IMR-90 (cell line): ENCODE measurements around the gene LCE1D. TPM values are rescaled to one million over a fixed set of nuclear protein-coding genes. Genes with fewer than 3 reads are reported as not detected.

Experiments used
- ATAC-seq: fragments of 200-7000 bp; cut with Tn5 transposase; 2 replicates; pipeline ENCODE4 v1.9.1; 2020; ENCODE audit warnings: low read depth, mild to moderate bottlenecking, moderate library complexity
- BruUV-seq: library from RNA; stranded (reverse); fragments of 400-500 nt; replicated peaks from 2 replicates; lab custom pipeline; 2021; lab: Mats Ljungman, UMichigan
- CTCF ChIA-PET: fragments of 300-600 bp; formaldehyde crosslinking; extraction: SDS; loops from one replicate; lab custom pipeline; 2021; ENCODE audit warnings: antibody characterized with exemption; lab: Yijun Ruan, JAX
- POLR2A ChIA-PET: fragments of 300-600 bp; sonication (Branson Sonifier 250); formaldehyde crosslinking; loops from one replicate; lab custom pipeline; 2022; ENCODE audit warnings: antibody characterized with exemption; ENCODE audit not compliant: unreplicated experiment; lab: Charles Lee
- DNase-seq: peaks from one replicate; pipeline ENCODE4 v3.0.0; 2013
- H2AFZ ChIP-seq: replicated peaks from 2 replicates; pipeline ENCODE3; 2013; ENCODE audit warnings: low read length, mild to moderate bottlenecking; ENCODE audit not compliant: poor library complexity
- H2AK5ac ChIP-seq: 2 replicates; pipeline ENCODE4 v1.6.1; 2013; ENCODE audit warnings: low read depth, low read length, inconsistent platforms
- H2AK9ac ChIP-seq: replicated peaks from 2 replicates; pipeline ENCODE3; 2013; ENCODE audit warnings: mild to moderate bottlenecking, low read depth, low read length, moderate library complexity; ENCODE audit not compliant: poor library complexity
- H2BK120ac ChIP-seq: 2 replicates; pipeline ENCODE4 v1.6.1; 2013; ENCODE audit warnings: low read depth, low read length, inconsistent platforms
- H2BK15ac ChIP-seq: 3 replicates; pipeline ENCODE4 v1.6.1; 2013; ENCODE audit warnings: low read depth, low read length, inconsistent platforms
- H2BK20ac ChIP-seq: 2 replicates; pipeline ENCODE4 v1.6.1; 2013; ENCODE audit warnings: low read depth, mild to moderate bottlenecking, inconsistent platforms, low read length, moderate library complexity
- H2BK5ac ChIP-seq: 2 replicates; pipeline ENCODE4 v1.6.1; 2013; ENCODE audit warnings: mild to moderate bottlenecking, low read depth, low read length, inconsistent platforms; ENCODE audit not compliant: poor library complexity, severe bottlenecking
- H3K14ac ChIP-seq: replicated peaks from 2 replicates; pipeline ENCODE4 v1.6.1; 2013; ENCODE audit warnings: low read depth, low read length, inconsistent platforms
- H3K18ac ChIP-seq: 2 replicates; pipeline ENCODE4 v1.6.1; 2013; ENCODE audit warnings: low read depth, low read length, control low read depth
- H3K23ac ChIP-seq: 2 replicates; pipeline ENCODE4 v1.6.1; 2013; ENCODE audit warnings: low read depth, low read length, inconsistent platforms
- H3K27ac ChIP-seq: 2 replicates; pipeline ENCODE4 v1.5.1; 2013; ENCODE audit warnings: mild to moderate bottlenecking, control low read depth, low read length; ENCODE audit not compliant: insufficient read depth
- H3K27me3 ChIP-seq: 2 replicates; pipeline ENCODE4 v1.6.1; 2013; ENCODE audit warnings: low read length; ENCODE audit not compliant: control insufficient read depth, insufficient read depth
- H3K36me3 ChIP-seq: 2 replicates; pipeline ENCODE4 v1.6.1; 2013; ENCODE audit warnings: low read length, mixed read lengths; ENCODE audit not compliant: control insufficient read depth, insufficient read depth
- H3K4ac ChIP-seq: 2 replicates; pipeline ENCODE4 v1.6.1; 2013; ENCODE audit warnings: low read depth, low read length, inconsistent platforms
- H3K4me1 ChIP-seq: 2 replicates; pipeline ENCODE4 v1.6.1; 2013; ENCODE audit warnings: low read length, mixed read lengths; ENCODE audit not compliant: control insufficient read depth, insufficient read depth
- H3K4me2 ChIP-seq: 2 replicates; pipeline ENCODE4 v1.6.1; 2013; ENCODE audit warnings: low read depth, mild to moderate bottlenecking, control low read depth, low read length, moderate library complexity
- H3K4me3 ChIP-seq: 2 replicates; pipeline ENCODE4 v1.5.1; 2013; ENCODE audit warnings: low read depth, mild to moderate bottlenecking, control low read depth, low read length, moderate library complexity; ENCODE audit not compliant: insufficient read depth
- H3K56ac ChIP-seq: 2 replicates; pipeline ENCODE4 v1.6.1; 2013; ENCODE audit warnings: low read length, inconsistent platforms; ENCODE audit not compliant: insufficient read depth; ENCODE audit errors: extremely low read depth
- H3K79me1 ChIP-seq, 2 experiments: 2 replicates each; pipeline ENCODE4 v1.6.1; 2013; ENCODE audit warnings: low read length in 2 of 2, inconsistent platforms in 1 of 2, low read depth in 1 of 2
- H3K9ac ChIP-seq: 2 replicates; pipeline ENCODE4 v1.6.1; 2013; ENCODE audit warnings: low read depth, low read length, control low read depth
- H3K9me1 ChIP-seq: 2 replicates; pipeline ENCODE4 v1.6.1; 2013; ENCODE audit warnings: low read length, inconsistent platforms; ENCODE audit not compliant: insufficient read depth
- H3K9me3 ChIP-seq: 2 replicates; pipeline ENCODE4 v1.6.1; 2013; ENCODE audit warnings: low read length; ENCODE audit not compliant: control insufficient read depth, insufficient read depth
- H4K20me1 ChIP-seq: 2 replicates; pipeline ENCODE4 v1.6.1; 2013; ENCODE audit warnings: low read length, inconsistent platforms; ENCODE audit not compliant: insufficient read depth
- H4K5ac ChIP-seq: 2 replicates; pipeline ENCODE4 v1.6.1; 2013; ENCODE audit warnings: mild to moderate bottlenecking, low read depth, low read length, control low read depth
- H4K8ac ChIP-seq, 2 experiments: 2 replicates each; pipeline ENCODE4 v1.6.1; 2013; ENCODE audit warnings: low read depth in 2 of 2, low read length in 2 of 2, control low read depth in 1 of 2, inconsistent platforms in 1 of 2
- H4K91ac ChIP-seq: 2 replicates; pipeline ENCODE4 v1.6.1; 2013; ENCODE audit warnings: low read depth, low read length, inconsistent platforms; ENCODE audit not compliant: insufficient read depth
- CEBPB ChIP-seq: IDR thresholded peaks from 2 replicates; pipeline ENCODE4 v1.6.1; 2012; ENCODE audit warnings: low read depth, low read length, improper control_type of control experiment
- WGBS, 2 experiments: methylation state at CpG; one replicate each; pipeline versions ENCODE4 v1.1.5 to v1.1.7; 2013; ENCODE audit warnings: missing lambda C conversion rate in 2 of 2; ENCODE audit not compliant: insufficient read length in 1 of 2; ENCODE audit errors: extremely low coverage in 2 of 2; 5-methylcytosine and 5-hydroxymethylcytosine counted together
- dilution Hi-C: fragments of 300-500 bp; cut with HindIII; formaldehyde crosslinking; loops from one replicate; pipeline ENCODE4 v1.14.3; 2018; ENCODE audit warnings: low sequenced_read_pairs; ENCODE audit not compliant: unreplicated experiment
- in situ Hi-C: fragments of 300-500 bp; cut with MboI; formaldehyde crosslinking; loops from 3 replicates; pipeline ENCODE4 v1.14.3; 2019; ENCODE audit warnings: low sequenced_read_pairs, inconsistent platforms, mixed read lengths
- intact Hi-C: fragments of 100-400 bp; cut with micrococcal nuclease; formaldehyde crosslinking; loops from 2 replicates; pipeline ENCODE4 v1.10.0; 2022
- polyA plus RNA-seq, 3 experiments: library from polyadenylated mRNA; depleted of rRNA; stranded (reverse); fragments of >200 nt; gene quantifications; 2 replicates each; pipeline ENCODE4 v1.2.3, GENCODE V29; 2012; ENCODE audit warnings: low replicate concordance in 1 of 3
- total RNA-seq: library from RNA; depleted of rRNA; stranded (reverse); fragments of >200 nt; gene quantifications from 2 replicates; pipeline ENCODE4 v1.2.3, GENCODE V29; 2012
- TF ChIP-seq, protein P1 (sequence below): fragments of 150-350 bp; IDR thresholded peaks from 2 replicates; pipeline ENCODE4 v1.6.1; 2017; ENCODE audit warnings: mild to moderate bottlenecking, antibody characterized with exemption, low read length, low read depth

LCE1D gene
- total and polyA plus RNA-seq, 2 of the 4 experiments (the other 2 are of a cell fraction) = not detected

- no peak overlapping the region for H3K4me3 ChIP-seq
- no peaks in the 10 kb centered on the region for H3K4me1 ChIP-seq
- H3K4me2 ChIP-seq = no peak overlapping the region
- dilution Hi-C loops (no loop called here), in situ Hi-C loops (no loop called here), intact Hi-C loops (no loop called here)
- no peaks in the 10 kb centered on the region for H4K20me1 ChIP-seq
- DNase-seq = no peak
- H2AK9ac ChIP-seq = no peak overlapping the region
- no peak overlapping the region for H4K5ac ChIP-seq
- no peak overlapping the region for H3K27ac ChIP-seq
- no peak overlapping the region for H4K91ac ChIP-seq
- no peak for ATAC-seq
- no peaks in the 10 kb centered on the region for H3K36me3 ChIP-seq
- H3K9me3 ChIP-seq = no peaks in the 10 kb centered on the region
- no peak overlapping the region for H3K56ac ChIP-seq
- no peak overlapping the region for H2BK5ac ChIP-seq
- ChIA-PET POLR2A (no interaction called here), CTCF (no interaction called here)
- 0 out of 2 replicates have a peak, but pooled peaks have one; percentile 3 for TF ChIP-seq CEBPB
- TF ChIP-seq, protein P1, sequence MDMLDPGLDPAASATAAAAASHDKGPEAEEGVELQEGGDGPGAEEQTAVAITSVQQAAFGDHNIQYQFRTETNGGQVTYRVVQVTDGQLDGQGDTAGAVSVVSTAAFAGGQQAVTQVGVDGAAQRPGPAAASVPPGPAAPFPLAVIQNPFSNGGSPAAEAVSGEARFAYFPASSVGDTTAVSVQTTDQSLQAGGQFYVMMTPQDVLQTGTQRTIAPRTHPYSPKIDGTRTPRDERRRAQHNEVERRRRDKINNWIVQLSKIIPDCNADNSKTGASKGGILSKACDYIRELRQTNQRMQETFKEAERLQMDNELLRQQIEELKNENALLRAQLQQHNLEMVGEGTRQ = no peak
- BruUV-seq = no TSS peak
- WGBS, 2 experiments = 20% methylated on average over 4 of the region's 8 CpGs; no CpG with 5 or more reads in 1 of the 2 experiments
- no peak overlapping the region for H2BK20ac ChIP-seq
- no peak overlapping the region for H4K8ac ChIP-seq
- H2AK5ac ChIP-seq = no peak overlapping the region
- no peak overlapping the region for H2BK15ac ChIP-seq
- no peaks in the 10 kb centered on the region for H3K79me1 ChIP-seq
- no peak overlapping the region for H3K18ac ChIP-seq
- no peak overlapping the region for H3K9ac ChIP-seq
- no peak overlapping the region for H3K14ac ChIP-seq
- H3K4ac ChIP-seq = no peak overlapping the region
- no peaks in the 10 kb centered on the region for H3K27me3 ChIP-seq
- H2AFZ ChIP-seq = no peak overlapping the region
- H3K9me1 ChIP-seq = no peaks in the 10 kb centered on the region
- no peak overlapping the region for H2BK120ac ChIP-seq
- H3K23ac ChIP-seq = no peak overlapping the region
Observed at GRCh38 chr1:152768847-152769533, 27.5 kb upstream of the LCE1D start.
